ENCODE measurements around the gene WEE2.

The WEE2 gene

GRCh38 chr7:141709749-141710148 lies 1.6 kb downstream of the WEE2 start:
- TF ChIP-seq CTCF (IDR thresholded peaks at IDR 0.05; ENCODE audit: borderline replicate concordance, control extremely low read depth, extremely low read depth, insufficient read depth, missing control alignments) = no peak
- no peak for DNase-seq (ENCODE audit: low spot score)
- in situ Hi-C loops (cut with MboI; ENCODE audit: low sequenced_read_pairs, unreplicated experiment) = no loop called here

DNA sequence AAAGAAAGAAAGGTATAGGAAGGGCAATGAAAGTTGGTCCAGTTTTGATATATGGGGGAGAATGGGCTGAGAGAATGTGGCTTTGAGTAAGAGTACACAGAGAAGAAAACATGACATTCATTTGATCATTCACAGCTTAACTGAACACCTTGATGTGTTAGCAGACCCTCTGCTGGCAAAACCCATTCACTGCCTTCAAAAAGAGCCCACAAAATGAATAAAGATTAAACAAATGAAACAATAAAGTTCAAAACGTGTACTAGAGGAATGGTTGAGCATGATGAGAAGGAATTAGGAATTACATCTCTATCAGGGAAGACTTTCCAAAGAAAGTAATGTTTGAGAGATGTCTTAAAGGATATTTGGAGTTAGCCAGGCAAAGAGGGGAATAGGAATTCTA lies 2.1 kb downstream of the WEE2 start:
- no peak for TF ChIP-seq CTCF (IDR thresholded peaks at IDR 0.05; ENCODE audit: borderline replicate concordance, control extremely low read depth, extremely low read depth, insufficient read depth, missing control alignments)
- no peak for DNase-seq (ENCODE audit: low spot score)
- in situ Hi-C loops (cut with MboI; ENCODE audit: low sequenced_read_pairs, unreplicated experiment) = no loop called here

DNA sequence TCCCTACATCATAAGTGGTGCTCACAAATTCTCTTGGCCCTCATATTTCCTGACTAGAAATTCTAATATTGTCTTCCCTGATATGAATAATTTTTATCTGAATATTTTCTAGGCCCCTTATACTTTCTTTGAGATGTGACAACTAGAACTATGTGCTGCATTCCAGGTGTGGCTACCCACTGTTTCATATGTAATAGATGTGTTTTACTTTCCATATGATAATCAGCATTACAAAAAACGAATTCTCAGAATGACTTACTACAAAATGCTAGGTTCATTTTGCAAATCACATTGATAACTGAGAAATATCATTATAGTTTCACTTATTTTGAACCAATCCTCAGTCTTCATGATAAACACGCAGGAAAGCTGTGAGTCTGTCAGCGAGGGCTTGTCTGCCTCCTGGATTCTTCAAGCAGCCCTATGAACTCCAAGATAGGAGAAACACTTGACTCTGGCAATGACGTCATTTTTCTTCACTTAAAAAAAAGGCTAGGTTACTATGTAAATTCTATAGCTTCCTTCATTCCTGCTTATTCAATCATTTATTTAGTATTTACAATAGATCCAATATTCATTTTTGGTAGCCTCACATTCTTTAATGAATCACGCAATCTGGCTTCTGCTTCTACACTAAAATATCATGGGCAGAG lies 4.6 kb downstream of the WEE2 start:
- in situ Hi-C loops (cut with MboI; ENCODE audit: low sequenced_read_pairs, unreplicated experiment) = no loop called here
- TF ChIP-seq CTCF (IDR thresholded peaks at IDR 0.05; ENCODE audit: borderline replicate concordance, control extremely low read depth, extremely low read depth, insufficient read depth, missing control alignments) = no peak

GRCh38 chr7:141713890-141714289 lies 5.7 kb downstream of the WEE2 start:
- no peak for TF ChIP-seq CTCF (IDR thresholded peaks at IDR 0.05; ENCODE audit: borderline replicate concordance, control extremely low read depth, extremely low read depth, insufficient read depth, missing control alignments)
- no peak for DNase-seq (ENCODE audit: low spot score)
- in situ Hi-C loops (cut with MboI; ENCODE audit: low sequenced_read_pairs, unreplicated experiment) = no loop called here

More for the DNA sequence above, 4.6 kb downstream of the WEE2 start:
- DNase-seq (ENCODE audit: low spot score) = no peak

DNA sequence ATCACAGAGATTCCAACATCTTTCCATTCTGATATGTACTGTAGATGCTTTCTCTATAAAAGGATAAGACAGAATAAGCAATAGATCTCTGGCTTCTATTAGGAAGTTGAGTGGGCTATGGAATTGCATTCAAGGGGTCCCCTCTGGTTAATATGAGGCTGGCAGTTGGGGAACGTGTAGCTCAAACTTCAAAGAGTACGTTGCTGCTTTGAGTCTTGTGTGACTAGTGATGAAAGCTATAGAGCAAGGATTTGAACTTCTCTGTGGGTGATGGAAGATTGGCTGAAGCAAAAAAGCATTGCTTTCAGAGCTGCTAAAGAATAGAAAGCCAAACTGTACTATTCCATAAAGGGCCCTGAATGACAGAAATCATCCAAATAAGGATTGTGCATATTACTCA lies 6.4 kb downstream of the WEE2 start:
- in situ Hi-C loops (cut with MboI; ENCODE audit: low sequenced_read_pairs, unreplicated experiment) = no loop called here
- TF ChIP-seq CTCF (IDR thresholded peaks at IDR 0.05; ENCODE audit: borderline replicate concordance, control extremely low read depth, extremely low read depth, insufficient read depth, missing control alignments) = no peak
- no peak for DNase-seq (ENCODE audit: low spot score)

- in situ Hi-C loops (cut with MboI; ENCODE audit: low sequenced_read_pairs, unreplicated experiment) = no loop called here
- no peak for DNase-seq (ENCODE audit: low spot score)
Measured at GRCh38 chr7:141715018-141715417, 6.9 kb downstream of the WEE2 start.

More at GRCh38 chr7:141715018-141715417, 6.9 kb downstream of the WEE2 start:
- no peak for TF ChIP-seq CTCF (IDR thresholded peaks at IDR 0.05; ENCODE audit: borderline replicate concordance, control extremely low read depth, extremely low read depth, insufficient read depth, missing control alignments)
